ENCODE results near the gene GAP43. TPM values are rescaled to one million over a fixed set of nuclear protein-coding genes. Genes with fewer than 3 reads are reported as not detected.

Gene GAP43
- total and polyA plus RNA-seq, 2 donors (not counting 1 experiment from before 2014, with no cell fraction given), result 0.17 to 2.1 TPM

- H3K27me3 ChIP-seq (ENCODE audit: control insufficient read depth, insufficient read depth, low read length), result no peaks in the 10 kb centered on the region
Measured at GRCh38 chr3:115687721-115688120, 64.4 kb downstream of the GAP43 start.

GRCh38 chr3:115688418-115688817 lies 65.1 kb downstream of the GAP43 start:
- Histone ChIP-seq H3K4me2 (ENCODE audit: extremely low read depth, insufficient read depth, low read length) (no peak overlapping the region), H3K4me3 (replicated peaks in 1 of 4; ENCODE audit: control extremely low read depth in 1 of 4, insufficient read depth in 1 of 4, low read depth in 3 of 4, low read length in 4 of 4) (no peak overlapping the region), H4K20me1 (ENCODE audit: control insufficient read depth, extremely low read depth, insufficient read depth, low read length) (no peaks in the 10 kb centered on the region), H3K27me3 (ENCODE audit: control insufficient read depth, insufficient read depth, low read length) (no peaks in the 10 kb centered on the region), H3K36me3 (ENCODE audit: control insufficient read depth, insufficient read depth, low read length) (no peaks in the 10 kb centered on the region), H3K79me2 (ENCODE audit: control insufficient read depth, insufficient read depth, low read length) (no peaks in the 10 kb centered on the region), H3K27ac (ENCODE audit: insufficient read depth, low read length) (no peak overlapping the region), H3K9me3 (ENCODE audit: control insufficient read depth, insufficient read depth, low read depth, low read length) (no peaks in the 10 kb centered on the region), H2AFZ (ENCODE audit: low read length) (no peak overlapping the region), H3K9ac (ENCODE audit: insufficient read depth, low read length) (no peak overlapping the region), H3K4me1 (ENCODE audit: control insufficient read depth, extremely low read depth, insufficient read depth, low read length) (peaks cover 3% of the 10 kb centered on the region)
- DNase-seq (ENCODE audit: low read depth in 2 of 2), result no peak
- TF ChIP-seq EZH2 (IDR thresholded peaks at IDR 0.05; ENCODE audit: low read length, missing control alignments) (no peak), CTCF (conservative IDR thresholded peaks at IDR 0.05 in 1 of 2, IDR thresholded peaks at IDR 0.05 in 1 of 2; ENCODE audit: low read depth in 1 of 2, low read length in 2 of 2) (no peak)

More at GRCh38 chr3:115687721-115688120, 64.4 kb downstream of the GAP43 start:
- TF ChIP-seq EZH2 (IDR thresholded peaks at IDR 0.05; ENCODE audit: low read length, missing control alignments) (no peak), CTCF (conservative IDR thresholded peaks at IDR 0.05 in 1 of 2, IDR thresholded peaks at IDR 0.05 in 1 of 2; ENCODE audit: low read depth in 1 of 2, low read length in 2 of 2) (no peak)
- H3K9ac ChIP-seq (ENCODE audit: insufficient read depth, low read length), result no peak overlapping the region
- H3K4me1 ChIP-seq (ENCODE audit: control insufficient read depth, extremely low read depth, insufficient read depth, low read length), result no peaks in the 10 kb centered on the region
- H3K79me2 ChIP-seq (ENCODE audit: control insufficient read depth, insufficient read depth, low read length), result no peaks in the 10 kb centered on the region
- DNase-seq (ENCODE audit: low read depth in 2 of 2), result peak in 1 of 2 donors; percentile 40
- no peaks in the 10 kb centered on the region for H3K9me3 ChIP-seq (ENCODE audit: control insufficient read depth, insufficient read depth, low read depth, low read length)
- H2AFZ ChIP-seq (ENCODE audit: low read length), result no peak overlapping the region
- no peak overlapping the region for H3K4me3 ChIP-seq (replicated peaks in 1 of 4; ENCODE audit: control extremely low read depth in 1 of 4, insufficient read depth in 1 of 4, low read depth in 3 of 4, low read length in 4 of 4)
- H3K27ac ChIP-seq (ENCODE audit: insufficient read depth, low read length), result no peak overlapping the region
- no peaks in the 10 kb centered on the region for H4K20me1 ChIP-seq (ENCODE audit: control insufficient read depth, extremely low read depth, insufficient read depth, low read length)
- H3K4me2 ChIP-seq (ENCODE audit: extremely low read depth, insufficient read depth, low read length), result no peak overlapping the region
- no peaks in the 10 kb centered on the region for H3K36me3 ChIP-seq (ENCODE audit: control insufficient read depth, insufficient read depth, low read length)

- Histone ChIP-seq H4K20me1 (ENCODE audit: control insufficient read depth, extremely low read depth, insufficient read depth, low read length) (no peaks in the 10 kb centered on the region), H3K27me3 (ENCODE audit: control insufficient read depth, insufficient read depth, low read length) (no peaks in the 10 kb centered on the region), H3K4me1 (ENCODE audit: control insufficient read depth, extremely low read depth, insufficient read depth, low read length) (peaks cover 3% of the 10 kb centered on the region), H3K9ac (ENCODE audit: insufficient read depth, low read length) (no peak overlapping the region), H3K79me2 (ENCODE audit: control insufficient read depth, insufficient read depth, low read length) (no peaks in the 10 kb centered on the region), H3K36me3 (ENCODE audit: control insufficient read depth, insufficient read depth, low read length) (no peaks in the 10 kb centered on the region), H3K27ac (ENCODE audit: insufficient read depth, low read length) (no peak overlapping the region), H3K9me3 (ENCODE audit: control insufficient read depth, insufficient read depth, low read depth, low read length) (no peaks in the 10 kb centered on the region), H3K4me2 (ENCODE audit: extremely low read depth, insufficient read depth, low read length) (no peak overlapping the region), H2AFZ (ENCODE audit: low read length) (no peak overlapping the region), H3K4me3 (replicated peaks in 1 of 4; ENCODE audit: control extremely low read depth in 1 of 4, insufficient read depth in 1 of 4, low read depth in 3 of 4, low read length in 4 of 4) (no peak overlapping the region)
- no peak for DNase-seq (ENCODE audit: low read depth in 2 of 2)
- TF ChIP-seq CTCF (conservative IDR thresholded peaks at IDR 0.05 in 1 of 2, IDR thresholded peaks at IDR 0.05 in 1 of 2; ENCODE audit: low read depth in 1 of 2, low read length in 2 of 2) (no peak), EZH2 (IDR thresholded peaks at IDR 0.05; ENCODE audit: low read length, missing control alignments) (no peak)
Measured at GRCh38 chr3:115689928-115690327, 66.6 kb downstream of the GAP43 start.

Measured in fibroblast of lung (primary cell).